GM12865 (cell line): ENCODE results near the gene ITGB7.

Source experiments
- DNase-seq: peaks from one replicate; pipeline ENCODE4 v3.0.0; 2010; ENCODE audit warnings: low read depth
- H3K4me3 ChIP-seq: 2 replicates; pipeline ENCODE4 v1.5.1; 2011; ENCODE audit warnings: mild to moderate bottlenecking, low read depth, low read length, control low read depth
- TF ChIP-seq, protein P1 (sequence below): IDR thresholded peaks from 2 replicates; pipeline ENCODE4 v1.5.1; 2011; ENCODE audit warnings: low read length, control low read depth, low read depth, inconsistent platforms; ENCODE audit not compliant: insufficient read depth; ENCODE audit errors: missing control alignments

The ITGB7 gene

DNA sequence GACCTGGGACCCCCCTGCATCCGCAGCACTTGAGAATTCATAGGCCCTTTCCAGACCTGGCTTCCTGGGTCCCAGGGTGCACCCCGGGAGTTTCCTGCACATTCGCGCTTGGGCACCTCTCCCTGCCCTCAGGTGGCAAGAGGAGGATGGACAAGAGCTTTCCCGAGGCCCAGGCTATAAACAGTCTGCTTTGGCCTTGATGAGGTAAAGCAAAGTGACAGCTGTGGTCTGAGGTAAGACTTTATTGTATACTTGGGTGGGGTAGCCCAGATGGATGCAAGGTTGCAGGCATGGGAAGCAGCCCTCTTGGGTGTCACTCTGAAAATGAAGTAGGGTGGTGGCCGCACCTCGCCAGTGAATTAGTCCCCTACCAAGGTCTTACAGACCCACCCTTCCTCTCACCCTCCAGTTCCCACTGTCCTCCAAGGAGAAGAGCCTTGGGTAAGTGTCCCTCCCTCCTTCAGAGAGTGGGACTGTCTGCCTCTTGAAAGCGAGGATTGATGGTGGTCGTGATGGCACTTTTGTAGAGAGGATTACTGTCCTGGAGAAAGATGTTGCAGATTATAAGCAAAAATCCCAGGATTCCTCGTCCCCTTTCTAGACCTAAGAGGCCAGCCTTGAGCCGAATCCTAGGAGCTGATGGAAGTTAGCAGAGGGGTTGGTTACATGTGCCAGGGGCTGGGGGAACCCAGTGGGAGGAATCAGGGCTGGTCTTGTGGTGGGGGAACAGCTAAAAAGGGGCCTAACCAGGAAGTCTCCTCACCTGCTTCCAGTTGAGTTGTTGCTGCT lies 15.8 kb downstream of the ITGB7 start:
- DNase-seq = no peak
- TF ChIP-seq, protein P1, sequence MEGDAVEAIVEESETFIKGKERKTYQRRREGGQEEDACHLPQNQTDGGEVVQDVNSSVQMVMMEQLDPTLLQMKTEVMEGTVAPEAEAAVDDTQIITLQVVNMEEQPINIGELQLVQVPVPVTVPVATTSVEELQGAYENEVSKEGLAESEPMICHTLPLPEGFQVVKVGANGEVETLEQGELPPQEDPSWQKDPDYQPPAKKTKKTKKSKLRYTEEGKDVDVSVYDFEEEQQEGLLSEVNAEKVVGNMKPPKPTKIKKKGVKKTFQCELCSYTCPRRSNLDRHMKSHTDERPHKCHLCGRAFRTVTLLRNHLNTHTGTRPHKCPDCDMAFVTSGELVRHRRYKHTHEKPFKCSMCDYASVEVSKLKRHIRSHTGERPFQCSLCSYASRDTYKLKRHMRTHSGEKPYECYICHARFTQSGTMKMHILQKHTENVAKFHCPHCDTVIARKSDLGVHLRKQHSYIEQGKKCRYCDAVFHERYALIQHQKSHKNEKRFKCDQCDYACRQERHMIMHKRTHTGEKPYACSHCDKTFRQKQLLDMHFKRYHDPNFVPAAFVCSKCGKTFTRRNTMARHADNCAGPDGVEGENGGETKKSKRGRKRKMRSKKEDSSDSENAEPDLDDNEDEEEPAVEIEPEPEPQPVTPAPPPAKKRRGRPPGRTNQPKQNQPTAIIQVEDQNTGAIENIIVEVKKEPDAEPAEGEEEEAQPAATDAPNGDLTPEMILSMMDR = no peak
- H3K4me3 ChIP-seq = no peak overlapping the region

DNA sequence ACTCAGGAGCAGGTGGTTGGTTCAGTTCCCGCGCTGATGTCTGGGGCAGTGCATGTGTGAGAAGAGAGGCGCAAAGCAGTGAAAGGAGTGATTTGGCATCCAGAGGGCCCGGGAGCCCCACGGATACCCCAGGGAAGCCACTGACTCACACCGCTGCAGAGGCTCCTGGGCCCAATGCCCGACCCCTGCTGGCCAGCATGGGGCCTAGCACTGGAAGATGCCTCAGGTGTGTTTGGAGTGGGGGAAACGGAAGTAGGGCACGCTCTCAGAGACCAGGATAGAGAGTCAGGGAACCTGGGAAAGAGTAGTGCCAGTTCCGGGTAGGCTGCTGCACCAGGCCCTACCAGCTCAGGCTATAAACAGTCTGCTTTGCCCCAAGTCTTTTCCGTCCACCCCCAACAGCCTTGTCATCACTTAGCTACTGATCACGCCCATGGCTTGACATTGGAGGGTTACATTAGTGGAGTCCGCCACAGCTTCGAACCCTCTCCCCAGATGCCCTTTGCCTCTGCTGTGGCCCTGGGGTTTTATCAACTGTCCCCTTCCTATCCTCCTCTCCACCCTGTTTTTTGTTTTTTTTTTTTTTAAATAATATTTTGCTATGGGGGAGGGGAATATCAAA lies 16.8 kb downstream of the ITGB7 start:
- peak; percentile 69 for DNase-seq
- no peak overlapping the region for H3K4me3 ChIP-seq
- TF ChIP-seq, protein P1 = peak; percentile 81

DNA sequence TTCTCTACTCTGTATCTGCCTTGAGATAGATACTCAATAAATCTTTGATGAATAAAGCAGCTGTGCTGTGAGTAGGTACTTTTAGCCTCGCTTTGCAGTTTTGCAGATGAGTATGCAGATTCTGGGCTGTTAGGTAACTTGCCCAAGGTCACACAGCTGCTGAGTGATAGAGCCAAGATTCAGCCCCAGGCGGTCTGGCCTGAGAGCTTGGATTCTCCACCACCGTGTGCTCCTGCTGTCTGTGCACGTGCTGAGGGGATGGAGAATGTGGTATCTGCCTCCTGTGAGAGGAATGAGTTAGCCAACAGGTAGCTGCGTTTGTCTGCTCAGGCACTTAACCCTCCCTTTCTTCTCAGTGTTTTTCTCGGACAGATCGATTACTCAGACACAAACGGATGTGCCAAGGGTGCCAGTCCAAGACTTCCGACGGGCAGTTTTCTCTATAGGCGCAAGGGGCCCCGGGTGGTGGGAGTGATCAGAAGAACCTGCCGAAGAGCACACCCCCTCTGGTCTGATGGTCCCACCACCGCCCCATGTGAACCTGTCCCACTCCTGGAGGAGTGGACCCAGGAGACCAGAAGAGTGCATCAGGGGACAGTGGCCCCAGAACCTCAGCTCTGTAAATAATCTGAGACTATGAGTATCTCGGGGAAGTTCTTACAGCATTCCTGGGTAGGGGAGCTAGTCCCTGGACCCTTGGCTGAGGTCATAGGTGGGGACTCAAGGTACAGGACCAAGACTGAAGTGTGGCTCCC lies 19.7 kb downstream of the ITGB7 start:
- no peak for DNase-seq
- no peak overlapping the region for H3K4me3 ChIP-seq
- TF ChIP-seq, protein P1 = no peak

DNA sequence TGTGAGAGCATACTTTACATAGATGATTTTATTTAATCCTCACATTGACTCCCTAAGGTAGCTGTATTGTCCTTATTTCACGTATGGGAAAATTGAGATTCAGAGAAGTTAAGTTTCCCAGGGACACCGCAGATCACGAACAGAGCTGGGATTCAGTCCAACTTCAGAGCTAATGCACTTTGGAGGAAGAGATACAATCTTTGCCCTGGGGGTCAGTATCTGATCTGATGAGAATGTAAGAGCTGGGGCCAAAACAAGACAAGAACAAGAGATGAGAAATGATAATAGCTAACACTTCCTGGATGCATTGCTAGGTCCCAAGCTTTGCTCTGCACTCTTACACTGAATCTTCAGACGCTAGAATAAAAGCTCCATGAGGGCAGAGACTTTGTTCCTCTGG lies 20.3 kb downstream of the ITGB7 start:
- TF ChIP-seq, protein P1 = no peak
- no peak for DNase-seq

DNA sequence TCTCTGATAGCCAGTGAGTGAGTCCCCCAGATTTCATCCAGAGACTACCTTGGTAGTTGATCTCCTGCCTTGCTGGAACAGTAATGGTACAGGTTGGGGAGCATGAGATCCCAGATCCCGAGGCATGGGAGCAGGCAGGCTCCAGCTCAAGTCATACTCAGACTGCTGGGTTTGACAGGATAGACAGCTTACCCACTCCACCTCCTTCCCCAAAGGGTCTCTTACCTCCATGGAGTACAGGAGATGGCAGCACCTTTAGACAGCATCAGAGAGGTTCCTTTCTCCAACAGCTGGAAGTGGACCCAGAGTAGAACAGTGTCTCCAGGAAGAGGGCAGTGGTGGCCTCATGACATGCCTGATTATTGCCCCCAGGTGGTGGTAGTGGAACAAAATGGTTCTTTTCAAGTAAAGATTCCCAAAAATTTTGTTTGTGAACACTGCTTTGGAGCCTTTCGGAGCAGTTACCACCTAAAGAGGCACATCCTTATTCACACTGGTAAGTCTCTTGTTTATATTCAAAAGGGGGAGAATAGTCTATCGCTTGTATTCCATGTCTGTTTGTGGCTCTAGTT lies 21.4 kb downstream of the ITGB7 start:
- TF ChIP-seq, protein P1 = no peak
- no peak for DNase-seq
- no peak overlapping the region for H3K4me3 ChIP-seq

More for the DNA sequence above, 20.3 kb downstream of the ITGB7 start:
- no peak overlapping the region for H3K4me3 ChIP-seq

DNA sequence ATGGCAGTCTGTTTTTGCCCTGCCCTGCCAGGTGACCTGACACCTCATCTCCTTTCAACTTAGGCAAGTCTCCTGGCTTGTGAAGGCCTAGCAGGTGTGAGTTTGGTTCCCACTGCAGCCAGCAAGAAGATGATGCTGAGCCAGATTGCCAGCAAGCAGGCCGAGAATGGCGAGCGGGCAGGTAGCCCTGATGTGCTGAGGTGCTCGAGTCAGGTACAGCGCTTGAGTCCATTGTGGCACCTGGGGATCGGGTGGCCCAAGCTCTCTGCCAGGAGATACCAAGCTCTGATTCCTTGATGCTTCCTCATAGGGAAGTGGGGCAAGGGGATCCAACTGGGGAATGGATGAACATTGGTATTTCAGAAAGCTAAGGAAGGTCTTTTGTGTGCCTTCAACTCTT lies 22.2 kb downstream of the ITGB7 start:
- DNase-seq = no peak
- TF ChIP-seq, protein P1 = no peak
- H3K4me3 ChIP-seq = no peak overlapping the region
